SW 1271 (cell line): ENCODE data around the gene CNTNAP4.

Source experiments
- DNase-seq, 2 experiments: peaks; one replicate each; lab custom pipeline; 2025; lab: John Stamatoyannopoulos, UW

CNTNAP4 gene

GRCh38 chr16:76276745-76277438 is at the start of gene CNTNAP4:
TSS of gene CNTNAP4 (plus strand) at chr16:76277401. CDS start at chr16:76277663, 262 bp downstream.
- DNase-seq: no peak

- DNase-seq: no peak
These were observed 48.6 kb upstream of the CNTNAP4 start for GRCh38 chr16:76228546-76229146.

GRCh38 chr16:76232704-76233103 is 44.5 kb upstream of the CNTNAP4 start:
- DNase-seq: no peak

- no peak for DNase-seq
These were observed 42.2 kb upstream of the CNTNAP4 start for GRCh38 chr16:76235025-76235424.

GRCh38 chr16:76235426-76235825 is 41.8 kb upstream of the CNTNAP4 start:
- DNase-seq: no peak

GRCh38 chr16:76237471-76237870 is 39.7 kb upstream of the CNTNAP4 start:
- DNase-seq: no peak

GRCh38 chr16:76241755-76242154 is 35.4 kb upstream of the CNTNAP4 start:
- DNase-seq: no peak

GRCh38 chr16:76243620-76244019 is 33.6 kb upstream of the CNTNAP4 start:
- DNase-seq: no peak

- DNase-seq: no peak
These were observed 30.6 kb upstream of the CNTNAP4 start for GRCh38 chr16:76246587-76246986.

- peak in 1 of 2 experiments; percentile 54 for DNase-seq
These were observed 11.7 kb upstream of the CNTNAP4 start for GRCh38 chr16:76265434-76266045.

- no peak for DNase-seq
These were observed 8.4 kb upstream of the CNTNAP4 start for GRCh38 chr16:76268824-76269223.

GRCh38 chr16:76277460-76278030 is 344 bp downstream of the CNTNAP4 start:
- DNase-seq: no peak

GRCh38 chr16:76278086-76278485 is 885 bp downstream of the CNTNAP4 start:
- no peak for DNase-seq

GRCh38 chr16:76278980-76279379 is 1.8 kb downstream of the CNTNAP4 start:
- peak in 1 of 2 experiments; percentile 42 for DNase-seq

- no peak for DNase-seq
These were observed 3.4 kb downstream of the CNTNAP4 start for GRCh38 chr16:76280421-76281215.

GRCh38 chr16:76287466-76287865 is 10.3 kb downstream of the CNTNAP4 start:
- no peak for DNase-seq

- DNase-seq: no peak
These were observed 15.0 kb downstream of the CNTNAP4 start for GRCh38 chr16:76292218-76292617.

- no peak for DNase-seq
These were observed 16.8 kb downstream of the CNTNAP4 start for GRCh38 chr16:76293980-76294379.

- no peak for DNase-seq
These were observed 17.4 kb downstream of the CNTNAP4 start for GRCh38 chr16:76294396-76295214.

- DNase-seq: no peak
These were observed 20.7 kb downstream of the CNTNAP4 start for GRCh38 chr16:76297941-76298340.

GRCh38 chr16:76303637-76304314 is 26.6 kb downstream of the CNTNAP4 start:
- no peak for DNase-seq
